Activated CD8-positive, alpha-beta memory T cell treated with anti-CD3 and anti-CD28 coated beads for 4 hours (primary cell): Measurements from ENCODE around the gene PER1.
"Not testable (repeated sequence)": the region's sequence is repeated elsewhere in the genome, so short reads cannot be mapped to it uniquely, and the experiment has no call there.

Source experiments
- DNase-seq, 2 donors: peaks; one replicate each; pipeline ENCODE4 v3.0.0-alpha.2; 2020; ENCODE audit warnings: low read depth in 2 of 2

PER1 gene

DNA sequence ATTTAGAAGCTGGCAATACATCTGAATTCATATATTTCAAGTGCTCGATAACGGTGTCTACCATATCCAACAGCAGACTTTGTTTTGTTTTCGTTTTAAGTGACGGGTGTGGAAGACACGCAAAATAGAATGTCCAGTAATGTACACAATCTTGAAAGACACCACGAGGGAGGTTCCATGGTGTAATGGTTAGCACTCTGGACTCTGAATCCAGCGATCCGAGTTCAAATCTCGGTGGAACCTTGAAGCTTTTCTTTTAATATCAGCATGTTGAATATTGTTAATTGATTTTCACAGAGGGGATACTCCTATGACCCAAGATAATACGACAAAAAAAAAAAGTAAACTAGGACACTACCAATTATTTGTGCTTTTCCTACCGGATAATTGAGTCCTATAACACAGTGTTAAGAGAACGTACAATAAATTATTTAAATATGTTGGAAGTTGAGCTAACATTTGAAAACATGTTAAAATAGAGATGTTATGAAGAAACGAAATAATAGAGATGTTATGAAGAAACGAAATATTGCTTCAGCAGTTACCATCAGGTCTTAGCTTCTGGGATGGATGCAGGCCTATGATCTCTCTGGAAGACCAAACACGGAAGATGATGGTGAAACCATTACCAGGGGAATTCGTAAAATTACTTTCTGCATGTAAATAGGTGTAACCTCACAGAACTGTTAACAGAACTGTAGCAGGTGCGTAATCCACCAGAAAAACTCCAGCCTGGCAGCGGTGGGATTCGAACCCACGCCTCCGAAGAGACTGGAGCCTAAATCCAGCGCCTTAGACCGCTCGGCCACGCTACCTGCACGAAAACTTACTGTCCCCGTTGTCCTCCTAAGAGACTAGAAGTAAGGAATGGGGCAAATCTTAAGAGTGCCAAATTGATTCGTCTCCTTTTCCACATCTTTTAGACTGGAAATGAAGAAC is 32.4 kb downstream of the PER1 start:
- DNase-seq, result peak; percentile 65 to 66

GRCh38 chr17:8118769-8119580 is 33.2 kb downstream of the PER1 start:
- peak; percentile 72 to 73 for DNase-seq

DNA sequence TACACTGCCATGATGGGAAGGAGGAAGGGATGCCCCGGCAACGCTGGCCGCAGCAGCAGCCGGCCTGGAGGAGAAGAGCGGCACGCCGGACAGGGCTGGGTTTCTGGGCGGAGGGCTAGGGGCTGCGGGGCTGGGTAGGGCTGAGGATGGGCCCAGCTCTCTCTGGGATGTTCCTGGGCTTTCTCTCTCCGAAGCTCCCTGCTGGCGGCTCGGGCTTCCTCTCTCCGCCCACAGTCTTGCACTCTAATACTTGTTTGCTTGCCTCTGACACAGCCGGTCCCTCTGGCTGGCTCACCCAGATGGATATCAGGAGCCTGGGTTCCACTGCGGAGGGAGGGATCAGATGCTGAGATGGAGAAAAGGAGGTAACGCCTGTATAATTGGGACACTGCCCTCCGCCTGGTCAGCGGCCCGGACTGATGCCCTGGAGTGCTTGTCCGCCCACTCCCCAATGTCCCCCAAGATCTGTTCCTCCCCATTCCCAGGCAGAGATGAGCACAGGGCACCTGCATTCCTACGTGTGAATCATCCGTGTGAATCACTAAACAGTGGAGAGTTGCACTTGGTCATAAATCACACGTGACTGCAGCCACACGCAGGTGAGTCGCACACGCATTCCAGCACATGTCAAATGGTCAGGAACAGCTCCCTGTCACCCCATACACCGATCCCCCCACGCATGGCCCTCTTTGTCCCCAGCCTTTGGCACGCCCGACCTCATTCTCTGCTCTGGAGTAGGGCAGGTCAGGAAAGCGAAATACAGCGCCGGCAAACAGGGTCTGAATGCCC is 34.0 kb downstream of the PER1 start, which contains the start of gene ALOXE3:
TSS of gene ALOXE3 (minus strand) at position 535 of the 789 bp plus-strand sequence. CDS start at position 11, 524 bp downstream.
- DNase-seq, result no peak

- no peak for DNase-seq
Observed at GRCh38 chr17:8117367-8117979, 34.7 kb downstream of the PER1 start.

GRCh38 chr17:8116776-8117175 is 35.4 kb downstream of the PER1 start:
- DNase-seq, result no peak

- DNase-seq, result no peak
Observed at GRCh38 chr17:8110907-8111306, 41.3 kb downstream of the PER1 start.

DNA sequence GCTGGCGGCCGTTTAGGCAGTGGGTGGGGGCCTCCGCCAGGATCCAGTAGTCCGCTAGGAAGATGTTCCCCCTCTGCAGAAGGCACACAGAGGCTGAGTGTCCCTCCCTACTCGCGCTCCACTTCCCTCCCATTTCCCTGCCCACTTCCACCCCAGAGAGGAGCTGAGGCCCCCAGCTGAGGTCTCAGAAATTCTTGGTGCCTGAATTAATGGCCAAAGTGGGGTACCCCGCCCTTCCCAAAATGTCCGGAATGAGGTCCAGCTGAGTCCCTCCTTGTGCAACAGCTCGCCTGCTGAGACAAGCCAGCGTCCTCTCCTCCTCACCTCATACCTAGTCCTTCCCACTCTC is 41.8 kb downstream of the PER1 start:
- DNase-seq, result no peak

DNA sequence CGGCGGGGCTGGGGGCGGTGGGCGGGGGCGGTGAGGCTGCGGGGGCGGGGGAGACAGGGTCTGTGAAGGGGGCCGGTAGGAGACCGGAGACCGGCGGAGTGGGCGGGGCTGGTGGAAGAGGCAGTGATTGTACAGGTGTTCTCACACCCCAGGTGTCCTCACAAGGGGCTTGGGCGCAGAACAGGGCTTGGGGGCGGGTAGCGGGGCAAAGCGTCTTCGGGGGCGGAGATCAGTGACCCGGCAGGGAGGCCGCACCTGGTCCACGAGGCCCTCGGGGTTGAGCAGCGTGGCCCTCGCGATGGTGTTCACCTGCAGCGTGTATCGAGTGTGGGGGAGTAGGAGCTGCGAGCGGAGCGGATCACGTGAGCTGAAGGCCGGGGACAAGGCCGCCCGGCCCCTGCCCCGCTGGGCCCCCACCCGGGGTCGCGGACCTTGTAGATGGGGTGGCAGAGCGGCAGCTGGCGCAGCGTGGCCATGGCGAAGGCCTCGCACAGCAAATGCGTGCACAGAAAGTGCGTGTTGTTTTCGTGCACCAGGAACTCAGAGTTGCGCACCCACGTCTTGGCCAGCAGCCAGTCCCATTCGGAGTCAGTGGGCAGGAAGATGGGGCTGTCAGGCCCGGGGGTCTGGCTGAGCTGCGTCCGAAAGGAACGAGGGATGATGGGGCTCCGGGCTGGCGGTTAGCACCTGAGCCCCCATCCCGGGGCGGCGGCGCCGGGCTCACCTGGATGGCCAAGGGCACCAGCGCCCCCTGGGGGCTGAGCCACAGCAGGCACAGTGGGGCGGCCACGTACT is 42.3 kb downstream of the PER1 start:
- DNase-seq, result peak; percentile 55 to 67

- no peak for DNase-seq
Observed at GRCh38 chr17:8108972-8109660, 43.1 kb downstream of the PER1 start.

- not testable (repeated sequence) for DNase-seq
Observed at GRCh38 chr17:8106980-8107379, 45.2 kb downstream of the PER1 start.

DNA sequence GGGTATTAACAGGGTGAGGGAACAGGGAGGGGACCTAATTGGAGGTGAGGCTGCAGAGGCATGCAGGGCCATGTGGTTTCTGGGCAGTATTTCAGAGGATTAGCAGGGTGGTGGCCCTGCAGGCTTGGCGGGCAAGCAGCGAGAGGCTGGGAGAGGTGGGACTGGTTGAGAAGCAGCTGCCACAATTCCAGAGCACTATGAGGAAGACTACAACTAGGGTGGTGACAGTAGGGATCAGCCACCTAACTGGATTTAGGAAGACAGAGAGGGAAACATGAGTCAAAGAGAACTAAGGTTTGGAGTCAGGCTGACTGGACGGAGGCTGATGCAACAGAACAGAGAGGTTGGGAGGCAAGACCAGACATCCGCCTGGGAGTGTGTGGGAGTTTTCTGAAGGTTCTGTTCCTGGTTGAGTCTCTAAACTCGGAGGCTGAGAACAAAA is 46.2 kb downstream of the PER1 start:
- no peak for DNase-seq

- no peak for DNase-seq
Observed at GRCh38 chr17:8104911-8105310, 47.3 kb downstream of the PER1 start.

- DNase-seq, result no peak
Observed at GRCh38 chr17:8103549-8103948, 48.7 kb downstream of the PER1 start.

GRCh38 chr17:8101721-8102120 is 50.5 kb downstream of the PER1 start:
- DNase-seq, result no peak

- no peak for DNase-seq
Observed at GRCh38 chr17:8100763-8101162, 51.4 kb downstream of the PER1 start.

DNA sequence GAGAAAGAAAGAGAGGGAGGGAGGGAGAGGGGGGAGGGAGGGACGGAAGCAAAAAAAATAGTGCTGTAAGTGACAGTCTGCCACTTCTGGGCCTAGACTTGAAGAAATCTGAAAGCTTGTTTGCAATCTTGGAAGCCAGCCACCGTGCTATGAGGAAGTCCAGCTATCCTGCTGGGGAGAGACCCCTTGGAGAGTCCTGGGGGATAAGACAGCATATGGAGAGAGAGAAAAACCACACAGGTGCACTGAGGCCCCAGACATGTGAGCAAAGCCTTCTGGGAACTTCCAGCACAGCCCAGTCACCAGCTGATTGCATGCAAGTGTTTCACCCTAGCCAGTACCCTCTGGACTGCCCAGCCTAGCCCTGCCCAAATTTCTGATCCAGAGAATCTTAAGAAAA is 52.1 kb downstream of the PER1 start:
- no peak for DNase-seq

DNA sequence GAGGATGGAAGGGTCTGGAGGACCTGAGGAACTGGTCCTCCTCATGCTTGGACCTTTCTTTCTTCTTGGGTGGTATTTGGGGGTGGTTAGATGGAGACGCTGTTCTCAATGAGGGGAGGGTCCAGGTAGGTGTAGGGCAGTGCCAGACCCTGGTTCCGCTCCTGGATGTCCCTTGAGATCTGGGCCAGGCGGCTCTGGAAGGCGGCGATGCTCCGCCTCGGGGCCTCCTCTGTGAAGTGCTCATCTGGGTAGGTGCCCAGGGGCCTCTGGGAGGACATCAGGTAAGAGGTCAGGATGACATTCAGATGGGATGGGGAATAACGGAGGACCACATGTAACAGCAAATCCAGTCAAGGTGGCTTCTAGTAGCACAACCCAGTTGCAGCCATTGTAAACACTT is 55.7 kb downstream of the PER1 start:
- no peak for DNase-seq

GRCh38 chr17:8095361-8095760 is 56.8 kb downstream of the PER1 start:
- DNase-seq, result no peak

- no peak for DNase-seq
Observed at GRCh38 chr17:8091033-8091687, 61.0 kb downstream of the PER1 start.
